Kidney epithelial cell (primary cell): ENCODE results near the gene RAB3GAP1. TPM values are rescaled to one million over a fixed set of nuclear protein-coding genes. Genes with fewer than 3 reads are reported as not detected.

Experiments
- DNase-seq: peaks from one replicate; pipeline ENCODE4 v3.0.0-alpha.2; 2010; ENCODE audit warnings: low read depth
- H3K27me3 ChIP-seq: 2 replicates; pipeline ENCODE4 v1.6.0; 2011; ENCODE audit warnings: low read length; ENCODE audit not compliant: control insufficient read depth, insufficient read depth
- H3K36me3 ChIP-seq: 2 replicates; pipeline ENCODE4 v1.5.1; 2011; ENCODE audit warnings: low read length; ENCODE audit not compliant: control insufficient read depth, insufficient read depth
- H3K4me3 ChIP-seq: 2 replicates; pipeline ENCODE4 v1.5.1; 2011; ENCODE audit warnings: low read depth, mild to moderate bottlenecking, control low read depth, low read length
- total RNA-seq: library from RNA; depleted of rRNA; stranded (reverse); fragments of >200 nt; gene quantifications from 2 replicates; pipeline ENCODE4 v1.2.3, GENCODE V29; 2015
- TF ChIP-seq, protein P1 (sequence below): IDR thresholded peaks from 2 replicates; pipeline ENCODE4 v1.5.1; 2011; ENCODE audit warnings: mild to moderate bottlenecking, moderate library complexity, low read length, control low read depth, inconsistent platforms; ENCODE audit not compliant: insufficient read depth, poor library complexity, severe bottlenecking

Gene RAB3GAP1
- total RNA-seq, 1 donor from 2014 or later, result 48.2 TPM

DNA sequence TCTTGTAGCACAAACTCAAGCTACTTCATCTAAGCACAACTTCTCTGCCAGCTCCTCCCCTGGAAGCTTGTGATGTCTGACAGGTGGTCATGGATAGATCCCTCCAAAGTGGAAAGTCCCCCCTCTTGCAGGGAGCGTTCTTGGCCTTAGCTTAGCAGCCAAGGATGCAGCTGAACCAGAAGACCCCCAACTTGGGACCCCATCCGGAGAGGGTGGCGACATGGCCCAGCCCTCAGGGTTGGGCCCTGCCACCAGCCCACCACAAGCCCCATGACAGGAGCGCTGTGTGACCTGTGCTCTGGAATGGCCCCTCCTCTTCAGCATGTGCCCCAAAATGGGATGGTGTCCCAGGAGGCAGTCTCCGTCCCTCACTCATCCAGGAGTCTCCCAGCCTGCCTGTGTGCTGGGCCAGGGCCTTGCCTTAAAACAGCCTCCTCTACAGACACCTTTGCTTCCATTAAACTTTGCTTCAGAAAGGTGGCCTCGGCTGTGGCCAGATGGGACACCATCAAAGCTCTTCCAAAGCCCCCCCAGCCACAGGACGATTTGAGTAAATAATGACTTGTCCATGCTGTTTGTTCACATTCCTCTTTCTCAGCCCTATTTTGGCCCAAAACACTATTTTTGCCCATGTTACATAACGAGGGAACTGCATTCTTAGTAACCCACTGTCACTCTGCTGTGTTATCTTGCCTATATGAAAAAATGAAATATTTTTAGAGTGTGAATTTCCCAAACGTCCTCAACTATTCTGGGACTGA is 122.1 kb downstream of the RAB3GAP1 start:
- Histone ChIP-seq H3K4me3 (no peak overlapping the region), H3K27me3 (no peaks in the 10 kb centered on the region), H3K36me3 (no peaks in the 10 kb centered on the region)
- DNase-seq, result no peak
- TF ChIP-seq, protein P1, sequence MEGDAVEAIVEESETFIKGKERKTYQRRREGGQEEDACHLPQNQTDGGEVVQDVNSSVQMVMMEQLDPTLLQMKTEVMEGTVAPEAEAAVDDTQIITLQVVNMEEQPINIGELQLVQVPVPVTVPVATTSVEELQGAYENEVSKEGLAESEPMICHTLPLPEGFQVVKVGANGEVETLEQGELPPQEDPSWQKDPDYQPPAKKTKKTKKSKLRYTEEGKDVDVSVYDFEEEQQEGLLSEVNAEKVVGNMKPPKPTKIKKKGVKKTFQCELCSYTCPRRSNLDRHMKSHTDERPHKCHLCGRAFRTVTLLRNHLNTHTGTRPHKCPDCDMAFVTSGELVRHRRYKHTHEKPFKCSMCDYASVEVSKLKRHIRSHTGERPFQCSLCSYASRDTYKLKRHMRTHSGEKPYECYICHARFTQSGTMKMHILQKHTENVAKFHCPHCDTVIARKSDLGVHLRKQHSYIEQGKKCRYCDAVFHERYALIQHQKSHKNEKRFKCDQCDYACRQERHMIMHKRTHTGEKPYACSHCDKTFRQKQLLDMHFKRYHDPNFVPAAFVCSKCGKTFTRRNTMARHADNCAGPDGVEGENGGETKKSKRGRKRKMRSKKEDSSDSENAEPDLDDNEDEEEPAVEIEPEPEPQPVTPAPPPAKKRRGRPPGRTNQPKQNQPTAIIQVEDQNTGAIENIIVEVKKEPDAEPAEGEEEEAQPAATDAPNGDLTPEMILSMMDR, result no peak

DNA sequence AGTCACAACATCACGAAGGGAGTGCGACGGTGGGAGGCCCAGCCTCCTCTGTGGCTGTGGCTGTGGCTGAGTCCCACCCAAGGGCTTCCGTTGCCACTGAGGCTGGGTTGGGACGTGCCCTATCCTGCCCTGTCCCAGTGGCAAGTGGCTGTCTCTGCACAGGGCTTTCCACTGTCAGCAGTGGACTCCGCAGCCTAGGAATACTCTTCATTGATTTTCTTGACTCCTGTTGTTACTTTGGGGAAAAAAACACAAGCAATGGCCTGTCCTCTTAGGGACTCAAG is 122.7 kb downstream of the RAB3GAP1 start:
- Histone ChIP-seq H3K36me3 (no peaks in the 10 kb centered on the region), H3K27me3 (no peaks in the 10 kb centered on the region), H3K4me3 (no peak overlapping the region)
- TF ChIP-seq, protein P1, result no peak
- DNase-seq, result no peak

DNA sequence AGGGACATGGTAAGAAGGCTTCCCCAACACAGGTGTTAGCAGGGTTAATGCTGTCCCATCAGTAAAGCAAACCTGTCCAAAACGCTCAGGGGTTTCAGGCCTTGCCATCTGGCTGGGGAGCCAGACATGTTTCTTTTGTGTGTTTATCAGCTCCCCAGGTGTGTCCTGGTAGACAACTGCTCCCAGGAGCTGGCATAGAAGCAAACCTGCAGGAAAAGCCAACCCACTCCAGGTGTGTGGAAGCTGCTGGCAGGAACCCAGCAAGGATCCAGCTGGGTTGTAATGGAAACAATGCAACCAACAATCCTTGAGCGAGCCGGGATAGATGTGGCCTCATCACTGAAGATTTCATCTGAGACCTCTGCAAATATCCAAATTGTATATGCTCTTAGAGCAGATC is 123.1 kb downstream of the RAB3GAP1 start:
- DNase-seq, result no peak
- Histone ChIP-seq H3K36me3 (no peaks in the 10 kb centered on the region), H3K27me3 (no peaks in the 10 kb centered on the region), H3K4me3 (no peak overlapping the region)
- TF ChIP-seq, protein P1, result no peak

DNA sequence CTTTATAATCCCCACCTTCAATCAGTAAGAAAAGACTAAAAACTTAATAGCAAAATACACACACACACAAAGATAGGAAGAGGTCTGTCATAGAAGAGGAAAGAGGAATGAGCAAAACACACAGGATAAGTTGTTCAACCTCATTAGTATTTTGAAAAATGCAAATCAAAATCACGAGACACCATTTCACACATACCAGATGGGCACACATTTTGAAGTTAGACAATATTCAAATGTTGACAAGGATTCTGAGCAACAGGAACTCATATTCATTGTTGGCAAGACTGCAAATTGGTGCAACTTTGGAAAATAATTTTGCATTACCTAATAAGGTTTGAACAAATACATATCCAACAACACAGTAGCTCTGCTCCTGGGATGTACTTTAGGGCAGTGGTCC is 127.6 kb downstream of the RAB3GAP1 start:
- no peak overlapping the region for H3K4me3 ChIP-seq
- no peaks in the 10 kb centered on the region for H3K36me3 ChIP-seq
- no peaks in the 10 kb centered on the region for H3K27me3 ChIP-seq
- TF ChIP-seq, protein P1, result no peak
- DNase-seq, result no peak

DNA sequence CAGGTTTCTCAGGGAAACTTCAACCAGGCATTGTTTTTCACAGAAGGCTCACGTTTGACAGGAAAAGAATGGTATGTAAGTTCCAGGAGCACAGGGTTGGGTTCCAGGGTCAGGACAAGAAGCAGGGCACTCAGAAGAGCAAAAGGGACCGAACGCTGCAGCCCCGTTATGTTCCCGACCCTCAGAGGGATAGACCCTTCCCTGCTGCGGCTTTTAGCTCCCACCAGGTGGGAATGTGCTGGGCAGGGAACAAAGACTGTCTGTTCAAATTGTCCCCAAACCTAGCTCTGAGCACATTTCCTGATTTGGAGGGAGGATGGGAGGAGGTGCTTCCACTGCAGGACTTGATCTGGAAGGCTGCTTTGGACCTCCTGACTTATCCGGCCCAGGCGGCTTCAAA is 130.1 kb downstream of the RAB3GAP1 start:
- no peak for DNase-seq
- TF ChIP-seq, protein P1, result no peak
- Histone ChIP-seq H3K4me3 (no peak overlapping the region), H3K27me3 (no peaks in the 10 kb centered on the region), H3K36me3 (no peaks in the 10 kb centered on the region)

DNA sequence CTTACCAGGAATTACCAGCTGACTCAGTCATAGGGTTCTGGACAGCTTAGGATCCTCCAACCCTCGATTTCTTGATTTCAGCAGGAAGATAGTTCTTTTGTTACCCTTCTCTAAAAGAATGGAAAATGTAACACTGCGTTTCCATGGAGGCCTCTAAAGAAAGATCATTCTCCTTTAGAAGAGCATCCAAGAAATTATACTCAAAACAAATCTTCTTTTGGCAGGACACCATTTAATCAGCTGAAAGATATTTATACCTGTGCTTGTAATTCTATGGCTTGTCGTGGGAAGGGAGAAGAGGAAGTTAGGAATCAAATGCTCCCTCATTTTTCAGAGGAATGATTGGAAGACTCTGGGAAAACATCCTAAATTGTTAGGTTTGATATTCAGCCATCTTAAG is 130.5 kb downstream of the RAB3GAP1 start:
- Histone ChIP-seq H3K4me3 (no peak overlapping the region), H3K27me3 (no peaks in the 10 kb centered on the region), H3K36me3 (no peaks in the 10 kb centered on the region)
- TF ChIP-seq, protein P1, result no peak
- DNase-seq, result no peak
